ENCODE measurements around the gene MASTL. TPM values are rescaled to one million over a fixed set of nuclear protein-coding genes. Genes with fewer than 3 reads are reported as not detected.
"Not testable (repeated sequence)": the region's sequence is repeated elsewhere in the genome, so short reads cannot be mapped to it uniquely, and the experiment has no call there.

MASTL gene
- total and polyA plus RNA-seq, 3 donors from 2014 or later: 10.0 to 16.1 (median 16.0) TPM

- Histone ChIP-seq H3K36me3 (ENCODE audit: low read depth, missing control alignments) (no peaks in the 10 kb centered on the region), H3K9me3 (no peaks in the 10 kb centered on the region), H3K27me3 (no peaks in the 10 kb centered on the region), H3K4me1 (peaks cover 14% of the 10 kb centered on the region), H3K4me3 (peak overlapping the region; percentile 96 to 98), H3K27ac (peak overlapping the region; percentile 97 to 99)
- intact Hi-C loops (cut with DNase I; ENCODE audit: low total_unique reads): no loop called here
- 0% methylated on average over 18 of the region's 18 CpGs for WGBS, 2 donors
- TF ChIP-seq, protein P1, sequence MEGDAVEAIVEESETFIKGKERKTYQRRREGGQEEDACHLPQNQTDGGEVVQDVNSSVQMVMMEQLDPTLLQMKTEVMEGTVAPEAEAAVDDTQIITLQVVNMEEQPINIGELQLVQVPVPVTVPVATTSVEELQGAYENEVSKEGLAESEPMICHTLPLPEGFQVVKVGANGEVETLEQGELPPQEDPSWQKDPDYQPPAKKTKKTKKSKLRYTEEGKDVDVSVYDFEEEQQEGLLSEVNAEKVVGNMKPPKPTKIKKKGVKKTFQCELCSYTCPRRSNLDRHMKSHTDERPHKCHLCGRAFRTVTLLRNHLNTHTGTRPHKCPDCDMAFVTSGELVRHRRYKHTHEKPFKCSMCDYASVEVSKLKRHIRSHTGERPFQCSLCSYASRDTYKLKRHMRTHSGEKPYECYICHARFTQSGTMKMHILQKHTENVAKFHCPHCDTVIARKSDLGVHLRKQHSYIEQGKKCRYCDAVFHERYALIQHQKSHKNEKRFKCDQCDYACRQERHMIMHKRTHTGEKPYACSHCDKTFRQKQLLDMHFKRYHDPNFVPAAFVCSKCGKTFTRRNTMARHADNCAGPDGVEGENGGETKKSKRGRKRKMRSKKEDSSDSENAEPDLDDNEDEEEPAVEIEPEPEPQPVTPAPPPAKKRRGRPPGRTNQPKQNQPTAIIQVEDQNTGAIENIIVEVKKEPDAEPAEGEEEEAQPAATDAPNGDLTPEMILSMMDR (IDR thresholded peaks at IDR 0.05): no peak
- no peak for TF ChIP-seq POLR2A (IDR thresholded peaks at IDR 0.05)
- peak; percentile 49 for DNase-seq
Measured at GRCh38 chr10:27153845-27154193, 1.3 kb upstream of the MASTL start.

GRCh38 chr10:27156566-27156965, 1.4 kb downstream of the MASTL start:
- intact Hi-C loops (cut with DNase I; ENCODE audit: low total_unique reads); H3K9me3 ChIP-seq; DNase-seq; H3K27me3 ChIP-seq; H3K36me3 ChIP-seq (ENCODE audit: low read depth, missing control alignments): not testable (repeated sequence)
- peaks cover 14% of the 10 kb centered on the region for H3K4me1 ChIP-seq
- peak overlapping the region; percentile 96 to 98 for H3K4me3 ChIP-seq
- WGBS, 2 donors: 60% methylated on average over 16 to 17 of the region's 17 CpGs
- H3K27ac ChIP-seq: peak overlapping the region; percentile 97 to 99

GRCh38 chr10:27157150-27157549, 2.0 kb downstream of the MASTL start:
- no peaks in the 10 kb centered on the region for H3K27me3 ChIP-seq
- H3K9me3 ChIP-seq: no peaks in the 10 kb centered on the region
- H3K27ac ChIP-seq: peak overlapping the region; percentile 97 to 99
- intact Hi-C loops (cut with DNase I; ENCODE audit: low total_unique reads): no loop called here
- TF ChIP-seq, protein P1 (IDR thresholded peaks at IDR 0.05): no peak
- no peak for TF ChIP-seq POLR2A (IDR thresholded peaks at IDR 0.05)
- no peaks in the 10 kb centered on the region for H3K36me3 ChIP-seq (ENCODE audit: low read depth, missing control alignments)
- 60 to 65% methylated on average over 2 of the region's 2 CpGs for WGBS, 2 donors
- H3K4me3 ChIP-seq: no peak overlapping the region
- H3K4me1 ChIP-seq: peaks cover 14% of the 10 kb centered on the region
- no peak for DNase-seq

DNA sequence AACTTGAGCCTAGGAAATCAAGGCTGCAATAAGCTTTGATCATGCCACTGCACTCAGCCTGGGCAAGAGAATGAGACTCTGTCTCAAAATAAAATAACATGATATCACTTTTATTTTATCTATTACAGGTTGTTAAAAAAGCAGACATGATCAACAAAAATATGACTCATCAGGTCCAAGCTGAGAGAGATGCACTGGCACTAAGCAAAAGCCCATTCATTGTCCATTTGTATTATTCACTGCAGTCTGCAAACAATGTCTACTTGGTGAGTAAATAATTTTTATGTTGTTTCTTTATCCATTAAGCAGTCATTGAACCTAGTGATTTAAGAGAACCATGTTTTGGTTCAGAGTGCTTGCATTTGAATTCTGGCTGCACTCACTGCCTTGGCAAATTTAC, 3.3 kb downstream of the MASTL start:
- Histone ChIP-seq H3K27me3 (no peaks in the 10 kb centered on the region), H3K27ac (no peak overlapping the region), H3K36me3 (ENCODE audit: low read depth, missing control alignments) (no peaks in the 10 kb centered on the region), H3K4me3 (no peak overlapping the region), H3K9me3 (no peaks in the 10 kb centered on the region), H3K4me1 (peaks cover 5% of the 10 kb centered on the region)
- intact Hi-C loops (cut with DNase I; ENCODE audit: low total_unique reads): no loop called here
- DNase-seq: no peak
- no peak for TF ChIP-seq POLR2A (IDR thresholded peaks at IDR 0.05)
- TF ChIP-seq, protein P1 (IDR thresholded peaks at IDR 0.05): no peak

DNA sequence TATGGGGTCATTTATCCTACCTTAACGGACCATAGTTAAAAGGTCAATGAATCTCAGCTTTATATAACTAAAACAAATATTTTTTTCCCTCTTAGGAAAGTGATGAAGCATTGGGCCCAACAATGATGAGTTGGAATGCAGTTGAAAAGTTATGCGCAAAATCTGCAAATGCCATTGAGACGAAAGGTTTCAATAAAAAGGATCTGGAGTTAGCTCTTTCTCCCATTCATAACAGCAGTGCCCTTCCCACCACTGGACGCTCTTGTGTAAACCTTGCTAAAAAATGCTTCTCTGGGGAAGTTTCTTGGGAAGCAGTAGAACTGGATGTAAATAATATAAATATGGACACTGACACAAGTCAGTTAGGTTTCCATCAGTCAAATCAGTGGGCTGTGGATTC, 14.7 kb downstream of the MASTL start:
- TF ChIP-seq POLR2A (IDR thresholded peaks at IDR 0.05): no peak
- TF ChIP-seq, protein P1 (IDR thresholded peaks at IDR 0.05): no peak
- DNase-seq: no peak
- Histone ChIP-seq H3K36me3 (ENCODE audit: low read depth, missing control alignments) (no peaks in the 10 kb centered on the region), H3K9me3 (no peaks in the 10 kb centered on the region), H3K4me1 (no peaks in the 10 kb centered on the region), H3K27me3 (no peaks in the 10 kb centered on the region), H3K4me3 (no peak overlapping the region), H3K27ac (no peak overlapping the region)
- intact Hi-C loops (cut with DNase I; ENCODE audit: low total_unique reads): no loop called here
- WGBS, 2 donors: 92 to 96% methylated on average over 4 of the region's 4 CpGs

Measured in testis (tissue), 3 donors.